Activated CD4-positive, alpha-beta T cell treated with anti-CD3 and anti-CD28 coated beads for 36 hours (primary cell): ENCODE data around the gene TBC1D3H. TPM values are rescaled to one million over a fixed set of nuclear protein-coding genes. Genes with fewer than 3 reads are reported as not detected.
"Not testable (repeated sequence)": the region's sequence is repeated elsewhere in the genome, so short reads cannot be mapped to it uniquely, and the experiment has no call there.

Source experiments
- ATAC-seq: fragments of 200-7000 bp; cut with Tn5 transposase; one replicate; pipeline ENCODE4 v1.10.0; 2021; ENCODE audit warnings: mild to moderate bottlenecking, moderate library complexity
- CTCF ChIA-PET: fragments of 350-600 bp; sonication (Branson Sonifier 250); formaldehyde crosslinking; loops from one replicate; lab custom pipeline; 2021; ENCODE audit warnings: antibody characterized with exemption; lab: Charles Lee
- POLR2A ChIA-PET: fragments of 350-600 bp; sonication (Branson Sonifier 250); formaldehyde crosslinking; loops from one replicate; lab custom pipeline; 2021; ENCODE audit warnings: antibody characterized with exemption, inconsistent platforms; lab: Charles Lee
- DNase-seq: peaks from one replicate; pipeline ENCODE4 v3.0.0-alpha.2; 2020
- H3K27ac Mint-ChIP-seq: one replicate; pipeline ENCODE4 v1.8.0; 2021; ENCODE audit warnings: mixed read lengths
- H3K27me3 Mint-ChIP-seq: one replicate; pipeline ENCODE4 v1.8.0; 2021; ENCODE audit warnings: mixed read lengths
- H3K36me3 Mint-ChIP-seq: one replicate; pipeline ENCODE4 v1.8.0; 2021; ENCODE audit warnings: low read depth, mixed read lengths
- H3K4me1 Mint-ChIP-seq: one replicate; pipeline ENCODE4 v1.8.0; 2021; ENCODE audit warnings: mixed read lengths
- H3K4me3 Mint-ChIP-seq: one replicate; pipeline ENCODE4 v1.8.0; 2021; ENCODE audit warnings: mild to moderate bottlenecking, moderate library complexity, mixed read lengths
- H3K9me3 Mint-ChIP-seq: one replicate; pipeline ENCODE4 v1.8.0; 2021; ENCODE audit warnings: low read depth, mixed read lengths
- intact Hi-C, 2 experiments: fragments of 100-400 bp; cut with DNase I in 1 of 2; cut with micrococcal nuclease in 1 of 2; formaldehyde crosslinking; loops; one replicate each; pipeline versions ENCODE4 v1.14.2 to v1.15.1; 2022 to 2024; cut with DNase I, micrococcal nuclease
- total RNA-seq, 2 experiments: library from RNA; stranded (reverse); gene quantifications; one replicate each; pipeline ENCODE4 v1.2.3, GENCODE V29; 2021

TBC1D3H gene
- not detected for total RNA-seq

- CTCF ChIA-PET, ATAC-seq, H3K4me1 Mint-ChIP-seq, POLR2A ChIA-PET, H3K9me3 Mint-ChIP-seq, H3K4me3 Mint-ChIP-seq, DNase-seq, H3K27me3 Mint-ChIP-seq, intact Hi-C loops, H3K36me3 Mint-ChIP-seq, H3K27ac Mint-ChIP-seq: not testable (repeated sequence)
Measured at GRCh38 chr17:36388385-36389245, at the start of gene TBC1D3H. TSS of gene TBC1D3H (minus strand) at chr17:36388435. CDS start at chr17:36386895, 1,540 bp downstream.

- ATAC-seq, H3K36me3 Mint-ChIP-seq, H3K4me1 Mint-ChIP-seq, POLR2A ChIA-PET, H3K9me3 Mint-ChIP-seq, H3K27me3 Mint-ChIP-seq, H3K27ac Mint-ChIP-seq, H3K4me3 Mint-ChIP-seq, CTCF ChIA-PET, intact Hi-C loops, DNase-seq: not testable (repeated sequence)
Measured at GRCh38 chr17:36428891-36429290, 40.7 kb upstream of the TBC1D3H start.

GRCh38 chr17:36415180-36415941 is 27.1 kb upstream of the TBC1D3H start:
- intact Hi-C loops, CTCF ChIA-PET: not testable (repeated sequence)

GRCh38 chr17:36390943-36391645 is 2.9 kb upstream of the TBC1D3H start:
- H3K27ac Mint-ChIP-seq, DNase-seq, H3K27me3 Mint-ChIP-seq, CTCF ChIA-PET, H3K9me3 Mint-ChIP-seq, H3K4me3 Mint-ChIP-seq, POLR2A ChIA-PET, intact Hi-C loops, ATAC-seq, H3K36me3 Mint-ChIP-seq, H3K4me1 Mint-ChIP-seq: not testable (repeated sequence)

More at GRCh38 chr17:36415180-36415941, 27.1 kb upstream of the TBC1D3H start:
- H3K4me3 Mint-ChIP-seq, H3K9me3 Mint-ChIP-seq, H3K27ac Mint-ChIP-seq, H3K36me3 Mint-ChIP-seq, DNase-seq, H3K27me3 Mint-ChIP-seq, POLR2A ChIA-PET, H3K4me1 Mint-ChIP-seq, ATAC-seq: not testable (repeated sequence)

GRCh38 chr17:36375938-36376337 is 12.3 kb downstream of the TBC1D3H start:
- H3K27me3 Mint-ChIP-seq, DNase-seq, POLR2A ChIA-PET, H3K4me3 Mint-ChIP-seq, CTCF ChIA-PET, H3K27ac Mint-ChIP-seq, ATAC-seq, H3K36me3 Mint-ChIP-seq, H3K4me1 Mint-ChIP-seq, intact Hi-C loops, H3K9me3 Mint-ChIP-seq: not testable (repeated sequence)

DNA sequence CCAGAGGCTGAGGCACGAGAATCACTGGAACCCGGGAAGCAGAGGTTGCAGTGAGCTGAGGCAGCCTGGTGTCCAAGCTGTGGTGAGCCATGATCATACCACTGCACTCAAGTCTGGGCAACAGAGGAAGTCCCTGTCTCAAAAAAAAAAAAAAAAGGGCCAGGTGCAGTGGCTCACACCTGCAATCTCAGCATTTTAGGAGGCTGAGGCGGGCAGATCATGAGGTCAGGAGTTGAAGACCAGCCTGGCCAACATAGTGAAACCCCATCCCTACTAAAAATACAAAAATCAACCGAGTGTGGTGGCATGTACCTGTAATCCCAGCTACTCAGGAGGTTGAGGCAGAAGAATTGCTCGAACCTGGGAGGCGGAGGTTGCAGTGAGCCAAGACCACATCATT is 25.7 kb downstream of the TBC1D3H start:
- H3K27me3 Mint-ChIP-seq, POLR2A ChIA-PET, H3K27ac Mint-ChIP-seq, H3K4me1 Mint-ChIP-seq, H3K9me3 Mint-ChIP-seq, H3K36me3 Mint-ChIP-seq, ATAC-seq, intact Hi-C loops, DNase-seq, H3K4me3 Mint-ChIP-seq, CTCF ChIA-PET: not testable (repeated sequence)

Other genes with a start within 250 kb of the TBC1D3H start
- gene TBC1D3B, start 211.8 kb downstream of the TBC1D3H start, total RNA-seq, result 1 to 10 TPM in 1 of 2 experiments, under 1 TPM in 1; 0.83 to 2.0 TPM
- 1 to 10 TPM; 5.8 to 6.4 TPM for gene CCL3L1, start 191.7 kb downstream of the TBC1D3H start, total RNA-seq
- gene CCL4L2, start 177.4 kb downstream of the TBC1D3H start, total RNA-seq, result 1 to 10 TPM; 4.8 to 6.4 TPM
- gene TBC1D3I, start 123.9 kb downstream of the TBC1D3H start, total RNA-seq, result under 1 TPM in 1 of 2 experiments, not detected in 1; 0.28 TPM
- not detected for gene TBC1D3G, start 64.6 kb downstream of the TBC1D3H start, total RNA-seq
- gene ZNHIT3, start 98.2 kb upstream of the TBC1D3H start, total RNA-seq, result 10 to 100 TPM; 38.2 to 42.3 TPM
- gene MYO19, start 146.4 kb upstream of the TBC1D3H start, total RNA-seq, result 100 to 1,000 TPM; 110 to 127 TPM
- gene PIGW, start 146.6 kb upstream of the TBC1D3H start, total RNA-seq, result 10 to 100 TPM; 11.8 to 13.4 TPM
- 10 to 100 TPM; 75.2 to 81.4 TPM for gene GGNBP2, start 156.5 kb upstream of the TBC1D3H start, total RNA-seq
- gene DHRS11, start 203.4 kb upstream of the TBC1D3H start, total RNA-seq, result 10 to 100 TPM in 1 of 2 experiments, 1 to 10 TPM in 1; 9.2 to 10.2 TPM
- 10 to 100 TPM; 14.3 to 16.4 TPM for gene MRM1, start 213.1 kb upstream of the TBC1D3H start, total RNA-seq